ENCODE data around the gene ITPRIPL1. TPM values are rescaled to one million over a fixed set of nuclear protein-coding genes. Genes with fewer than 3 reads are reported as not detected.

ITPRIPL1 gene
- total RNA-seq, 1 experiment from 2014 or later = 23.5 TPM

DNA sequence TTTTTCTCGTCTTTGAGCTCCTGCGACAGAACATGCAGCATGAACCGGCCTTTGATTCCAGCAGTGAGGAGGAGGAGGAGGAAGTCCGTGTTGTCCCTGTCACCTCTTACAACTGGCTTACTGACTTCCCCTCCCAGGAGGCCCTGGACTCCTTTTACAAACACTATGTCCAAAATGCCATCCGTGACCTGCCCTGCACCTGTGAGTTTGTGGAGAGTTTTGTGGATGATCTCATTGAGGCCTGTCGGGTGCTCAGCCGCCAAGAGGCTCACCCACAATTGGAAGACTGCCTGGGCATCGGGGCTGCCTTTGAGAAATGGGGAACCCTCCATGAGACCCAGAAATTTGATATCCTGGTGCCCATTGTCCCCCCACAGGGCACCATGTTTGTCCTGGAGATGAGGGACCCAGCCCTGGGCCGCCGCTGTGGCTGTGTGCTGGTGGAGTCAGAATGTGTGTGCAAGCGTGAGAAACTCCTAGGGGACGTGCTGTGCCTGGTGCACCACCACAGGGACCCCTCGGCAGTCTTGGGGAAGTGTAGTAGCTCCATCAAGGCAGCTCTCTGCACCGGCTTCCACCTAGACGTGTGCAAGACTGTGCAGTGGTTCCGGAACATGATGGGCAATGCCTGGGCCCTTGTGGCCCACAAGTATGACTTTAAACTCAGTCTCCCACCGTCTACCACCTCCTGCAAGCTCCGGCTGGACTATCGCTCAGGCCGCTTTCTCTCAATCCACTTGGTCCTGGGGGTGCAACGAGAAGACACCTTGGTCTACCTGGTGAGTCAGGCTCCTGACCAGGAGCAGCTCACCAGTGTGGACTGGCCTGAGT is 2.1 kb downstream of the ITPRIPL1 start:
- DNase-seq (ENCODE audit: low spot score) = no peak
- H3K27ac ChIP-seq (ENCODE audit: low read depth, low read length, poor library complexity, severe bottlenecking) = no peak overlapping the region
- ChIA-PET CTCF (no interaction called here), POLR2A (ENCODE audit: low non-redundant PET) (interaction anchor here (0.5 kb wide), 1 partner anchor 21 kb away, joined by 3 read pairs; no protein-coding TSS in a partner anchor)
- no peaks in the 10 kb centered on the region for H3K9me3 ChIP-seq (ENCODE audit: low read depth, low read length, poor library complexity, severe bottlenecking)
- no peak overlapping the region for H3K4me3 ChIP-seq (ENCODE audit: low read depth, low read length, poor library complexity, severe bottlenecking)
- no peak for TF ChIP-seq EZH2 (IDR thresholded peaks at IDR 0.05; ENCODE audit: borderline replicate concordance, low read depth, low read length, poor library complexity, severe bottlenecking)
- TF ChIP-seq, protein P1, sequence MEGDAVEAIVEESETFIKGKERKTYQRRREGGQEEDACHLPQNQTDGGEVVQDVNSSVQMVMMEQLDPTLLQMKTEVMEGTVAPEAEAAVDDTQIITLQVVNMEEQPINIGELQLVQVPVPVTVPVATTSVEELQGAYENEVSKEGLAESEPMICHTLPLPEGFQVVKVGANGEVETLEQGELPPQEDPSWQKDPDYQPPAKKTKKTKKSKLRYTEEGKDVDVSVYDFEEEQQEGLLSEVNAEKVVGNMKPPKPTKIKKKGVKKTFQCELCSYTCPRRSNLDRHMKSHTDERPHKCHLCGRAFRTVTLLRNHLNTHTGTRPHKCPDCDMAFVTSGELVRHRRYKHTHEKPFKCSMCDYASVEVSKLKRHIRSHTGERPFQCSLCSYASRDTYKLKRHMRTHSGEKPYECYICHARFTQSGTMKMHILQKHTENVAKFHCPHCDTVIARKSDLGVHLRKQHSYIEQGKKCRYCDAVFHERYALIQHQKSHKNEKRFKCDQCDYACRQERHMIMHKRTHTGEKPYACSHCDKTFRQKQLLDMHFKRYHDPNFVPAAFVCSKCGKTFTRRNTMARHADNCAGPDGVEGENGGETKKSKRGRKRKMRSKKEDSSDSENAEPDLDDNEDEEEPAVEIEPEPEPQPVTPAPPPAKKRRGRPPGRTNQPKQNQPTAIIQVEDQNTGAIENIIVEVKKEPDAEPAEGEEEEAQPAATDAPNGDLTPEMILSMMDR (conservative IDR thresholded peaks at IDR 0.05; ENCODE audit: low read depth, low read length) = no peak
- no peaks in the 10 kb centered on the region for H3K4me1 ChIP-seq (ENCODE audit: insufficient read depth, low read length, poor library complexity, severe bottlenecking)
- intact Hi-C loops (cut with micrococcal nuclease; ENCODE audit: unreplicated experiment) = no loop called here
- TSS peak; percentile 31 for BruUV-seq (replicated peaks)
- peaks cover 1% of the 10 kb centered on the region for H3K27me3 ChIP-seq (replicated peaks; ENCODE audit: insufficient read depth, low read depth, low read length, poor library complexity)
- H3K36me3 ChIP-seq (ENCODE audit: insufficient read depth, low read length, poor library complexity, severe bottlenecking) = peaks cover 19% of the 10 kb centered on the region

DNA sequence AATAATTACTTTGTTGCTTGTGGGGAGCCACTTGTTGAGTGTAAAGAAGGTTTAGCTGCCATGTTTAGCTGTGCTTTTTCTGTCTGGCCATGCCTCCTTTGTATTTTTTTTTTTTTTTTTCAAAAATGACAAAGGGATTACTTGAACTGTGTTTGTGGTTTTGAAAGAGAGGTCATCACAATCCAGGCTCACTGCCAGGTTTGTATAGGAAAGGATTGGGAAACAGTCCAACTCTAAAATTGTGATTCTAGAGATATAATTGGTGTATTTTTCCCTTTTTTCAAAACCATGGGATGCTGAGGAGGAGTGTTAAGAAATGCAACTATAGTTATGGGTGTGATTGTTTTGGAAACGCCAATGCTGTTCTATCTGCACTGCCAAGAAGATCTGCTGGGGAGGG is 4.3 kb downstream of the ITPRIPL1 start:
- ChIA-PET CTCF (no interaction called here), POLR2A (ENCODE audit: low non-redundant PET) (no interaction called here)
- intact Hi-C loops (cut with micrococcal nuclease; ENCODE audit: unreplicated experiment) = no loop called here
- Histone ChIP-seq H3K36me3 (ENCODE audit: insufficient read depth, low read length, poor library complexity, severe bottlenecking) (peaks cover 19% of the 10 kb centered on the region), H3K4me3 (ENCODE audit: low read depth, low read length, poor library complexity, severe bottlenecking) (no peak overlapping the region), H3K9me3 (ENCODE audit: low read depth, low read length, poor library complexity, severe bottlenecking) (no peaks in the 10 kb centered on the region), H3K4me1 (ENCODE audit: insufficient read depth, low read length, poor library complexity, severe bottlenecking) (no peaks in the 10 kb centered on the region), H3K27me3 (replicated peaks; ENCODE audit: insufficient read depth, low read depth, low read length, poor library complexity) (no peaks in the 10 kb centered on the region), H3K27ac (ENCODE audit: low read depth, low read length, poor library complexity, severe bottlenecking) (no peak overlapping the region)
- BruUV-seq (replicated peaks) = no TSS peak
- no peak for TF ChIP-seq EZH2 (IDR thresholded peaks at IDR 0.05; ENCODE audit: borderline replicate concordance, low read depth, low read length, poor library complexity, severe bottlenecking)
- TF ChIP-seq, protein P1 (conservative IDR thresholded peaks at IDR 0.05; ENCODE audit: low read depth, low read length) = no peak
- DNase-seq (ENCODE audit: low spot score) = no peak

DNA sequence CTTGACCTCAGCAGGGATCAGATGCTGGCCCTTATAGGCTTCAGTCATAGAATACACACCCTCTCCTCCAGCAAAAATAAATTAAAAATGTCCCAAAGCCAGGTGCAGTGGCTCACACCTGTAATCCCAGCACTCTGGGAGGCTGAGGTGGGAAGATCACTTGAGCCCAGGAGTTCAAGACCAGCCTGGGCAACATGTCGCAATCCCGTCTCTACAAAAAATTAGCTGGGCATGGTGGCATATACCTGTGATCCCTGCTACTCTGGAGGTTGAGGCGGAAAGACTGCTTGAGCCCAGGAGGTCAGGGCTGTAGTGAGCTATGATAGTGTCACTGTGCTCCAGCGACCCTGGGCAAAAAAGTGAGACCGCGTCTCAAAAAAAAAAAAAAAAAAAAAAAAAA is 4.8 kb downstream of the ITPRIPL1 start:
- peaks cover 19% of the 10 kb centered on the region for H3K36me3 ChIP-seq (ENCODE audit: insufficient read depth, low read length, poor library complexity, severe bottlenecking)
- TF ChIP-seq EZH2 (IDR thresholded peaks at IDR 0.05; ENCODE audit: borderline replicate concordance, low read depth, low read length, poor library complexity, severe bottlenecking) = no peak
- no peaks in the 10 kb centered on the region for H3K9me3 ChIP-seq (ENCODE audit: low read depth, low read length, poor library complexity, severe bottlenecking)
- H3K4me1 ChIP-seq (ENCODE audit: insufficient read depth, low read length, poor library complexity, severe bottlenecking) = no peaks in the 10 kb centered on the region
- DNase-seq (ENCODE audit: low spot score) = no peak
- no peak overlapping the region for H3K27ac ChIP-seq (ENCODE audit: low read depth, low read length, poor library complexity, severe bottlenecking)
- no peaks in the 10 kb centered on the region for H3K27me3 ChIP-seq (replicated peaks; ENCODE audit: insufficient read depth, low read depth, low read length, poor library complexity)
- intact Hi-C loops (cut with micrococcal nuclease; ENCODE audit: unreplicated experiment) = no loop called here
- CTCF ChIA-PET = no interaction called here
- H3K4me3 ChIP-seq (ENCODE audit: low read depth, low read length, poor library complexity, severe bottlenecking) = no peak overlapping the region
- no TSS peak for BruUV-seq (replicated peaks)
- POLR2A ChIA-PET (ENCODE audit: low non-redundant PET) = no interaction called here

DNA sequence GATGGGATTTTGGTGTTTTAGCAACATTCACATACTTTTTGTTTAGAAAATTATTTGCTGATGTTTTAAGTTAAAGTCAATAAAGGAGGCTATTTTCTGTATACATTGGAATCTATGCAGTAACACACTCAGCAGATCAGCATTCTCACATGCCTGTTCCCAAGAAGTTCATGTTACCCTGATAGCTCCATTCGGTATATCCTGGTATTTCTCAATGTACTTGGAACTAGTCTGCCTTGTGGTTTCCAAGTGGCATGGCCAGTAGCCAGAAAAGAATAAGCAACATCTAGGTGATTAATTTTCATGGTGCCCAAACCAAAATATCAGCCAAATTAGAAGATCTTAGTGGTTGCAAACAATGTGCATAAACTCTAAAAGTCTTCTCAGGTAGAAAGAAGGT is 5.3 kb downstream of the ITPRIPL1 start:
- Histone ChIP-seq H3K9me3 (ENCODE audit: low read depth, low read length, poor library complexity, severe bottlenecking) (no peaks in the 10 kb centered on the region), H3K4me3 (ENCODE audit: low read depth, low read length, poor library complexity, severe bottlenecking) (no peak overlapping the region), H3K27me3 (replicated peaks; ENCODE audit: insufficient read depth, low read depth, low read length, poor library complexity) (no peaks in the 10 kb centered on the region), H3K4me1 (ENCODE audit: insufficient read depth, low read length, poor library complexity, severe bottlenecking) (no peaks in the 10 kb centered on the region), H3K27ac (ENCODE audit: low read depth, low read length, poor library complexity, severe bottlenecking) (no peak overlapping the region), H3K36me3 (ENCODE audit: insufficient read depth, low read length, poor library complexity, severe bottlenecking) (peaks cover 19% of the 10 kb centered on the region)
- ChIA-PET POLR2A (ENCODE audit: low non-redundant PET) (no interaction called here), CTCF (no interaction called here)
- BruUV-seq (replicated peaks) = no TSS peak
- intact Hi-C loops (cut with micrococcal nuclease; ENCODE audit: unreplicated experiment) = no loop called here
- TF ChIP-seq, protein P1 (conservative IDR thresholded peaks at IDR 0.05; ENCODE audit: low read depth, low read length) = no peak
- TF ChIP-seq EZH2 (IDR thresholded peaks at IDR 0.05; ENCODE audit: borderline replicate concordance, low read depth, low read length, poor library complexity, severe bottlenecking) = no peak
- DNase-seq (ENCODE audit: low spot score) = no peak

Data from A673 (cell line).